ENCODE results near the gene NUP210L.

GRCh38 chr1:153946622-153947241, 208.1 kb downstream of the NUP210L start, which contains the start of gene DENND4B:
- TF ChIP-seq, protein P1, sequence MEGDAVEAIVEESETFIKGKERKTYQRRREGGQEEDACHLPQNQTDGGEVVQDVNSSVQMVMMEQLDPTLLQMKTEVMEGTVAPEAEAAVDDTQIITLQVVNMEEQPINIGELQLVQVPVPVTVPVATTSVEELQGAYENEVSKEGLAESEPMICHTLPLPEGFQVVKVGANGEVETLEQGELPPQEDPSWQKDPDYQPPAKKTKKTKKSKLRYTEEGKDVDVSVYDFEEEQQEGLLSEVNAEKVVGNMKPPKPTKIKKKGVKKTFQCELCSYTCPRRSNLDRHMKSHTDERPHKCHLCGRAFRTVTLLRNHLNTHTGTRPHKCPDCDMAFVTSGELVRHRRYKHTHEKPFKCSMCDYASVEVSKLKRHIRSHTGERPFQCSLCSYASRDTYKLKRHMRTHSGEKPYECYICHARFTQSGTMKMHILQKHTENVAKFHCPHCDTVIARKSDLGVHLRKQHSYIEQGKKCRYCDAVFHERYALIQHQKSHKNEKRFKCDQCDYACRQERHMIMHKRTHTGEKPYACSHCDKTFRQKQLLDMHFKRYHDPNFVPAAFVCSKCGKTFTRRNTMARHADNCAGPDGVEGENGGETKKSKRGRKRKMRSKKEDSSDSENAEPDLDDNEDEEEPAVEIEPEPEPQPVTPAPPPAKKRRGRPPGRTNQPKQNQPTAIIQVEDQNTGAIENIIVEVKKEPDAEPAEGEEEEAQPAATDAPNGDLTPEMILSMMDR (conservative IDR thresholded peaks at IDR 0.05) = peak; percentile 99
- 0 out of 2 replicates have a peak, but pooled peaks have one; percentile 26 for TF ChIP-seq ZFX (IDR thresholded peaks at IDR 0.05)

All from C4-2B (cell line).